Activated T-cell treated with anti-CD3 and anti-CD28 coated beads, Interleukin-2, amount 50 U/mL, for 4 hours (primary cell): ENCODE data around the gene ARMCX4. TPM values are rescaled to one million over a fixed set of nuclear protein-coding genes. Genes with fewer than 3 reads are reported as not detected.
"Not testable (repeated sequence)": the region's sequence is repeated elsewhere in the genome, so short reads cannot be mapped to it uniquely, and the experiment has no call there.

Source experiments
- ATAC-seq, 2 donors: fragments of 200-7000 bp; cut with Tn5 transposase; one replicate each; pipeline ENCODE4 v1.10.0; 2021
- DNase-seq: peaks from one replicate; pipeline ENCODE4 v3.0.0-alpha.2; 2020
- H3K27me3 Mint-ChIP-seq: one replicate; pipeline ENCODE4 v1.8.0; 2021; ENCODE audit warnings: low read depth, mixed read lengths
- H3K36me3 Mint-ChIP-seq: one replicate; pipeline ENCODE4 v1.8.0; 2022; ENCODE audit warnings: mixed read lengths; ENCODE audit not compliant: insufficient read depth
- H3K4me1 Mint-ChIP-seq: one replicate; pipeline ENCODE4 v1.8.0; 2021; ENCODE audit warnings: low read depth, mixed read lengths
- H3K4me3 Mint-ChIP-seq: one replicate; pipeline ENCODE4 v1.8.0; 2021; ENCODE audit warnings: mild to moderate bottlenecking, moderate library complexity, mixed read lengths
- H3K9me3 Mint-ChIP-seq: one replicate; pipeline ENCODE4 v1.8.0; 2021; ENCODE audit warnings: mixed read lengths
- total RNA-seq, 3 donors: library from RNA; stranded (reverse); gene quantifications; one replicate each; pipeline ENCODE4 v1.2.1, GENCODE V29; 2021

Gene ARMCX4
- total RNA-seq, 3 donors from 2014 or later, result 2.7 to 4.6 (median 3.6) TPM

DNA sequence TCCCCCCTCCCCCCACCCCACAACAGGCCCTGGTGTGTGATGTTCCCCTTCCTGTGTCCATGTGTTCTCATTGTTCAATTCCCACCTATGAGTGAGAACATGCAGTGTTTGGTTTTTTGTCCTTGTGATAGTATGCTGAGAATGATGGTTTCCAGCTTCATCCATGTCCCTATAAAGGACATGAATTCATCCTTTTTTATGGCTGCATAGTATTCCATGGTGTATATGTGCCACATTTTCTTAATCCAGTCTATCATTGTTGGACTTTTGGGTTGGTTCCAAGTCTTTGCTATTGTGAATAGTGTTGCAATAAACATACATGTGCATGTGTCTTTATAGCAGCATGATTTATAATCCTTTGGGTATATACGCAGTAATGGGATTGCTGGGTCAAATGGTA is 17.7 kb downstream of the ARMCX4 start:
- H3K27me3 Mint-ChIP-seq, H3K36me3 Mint-ChIP-seq, H3K4me1 Mint-ChIP-seq, DNase-seq, ATAC-seq, H3K4me3 Mint-ChIP-seq, H3K9me3 Mint-ChIP-seq: not testable (repeated sequence)

DNA sequence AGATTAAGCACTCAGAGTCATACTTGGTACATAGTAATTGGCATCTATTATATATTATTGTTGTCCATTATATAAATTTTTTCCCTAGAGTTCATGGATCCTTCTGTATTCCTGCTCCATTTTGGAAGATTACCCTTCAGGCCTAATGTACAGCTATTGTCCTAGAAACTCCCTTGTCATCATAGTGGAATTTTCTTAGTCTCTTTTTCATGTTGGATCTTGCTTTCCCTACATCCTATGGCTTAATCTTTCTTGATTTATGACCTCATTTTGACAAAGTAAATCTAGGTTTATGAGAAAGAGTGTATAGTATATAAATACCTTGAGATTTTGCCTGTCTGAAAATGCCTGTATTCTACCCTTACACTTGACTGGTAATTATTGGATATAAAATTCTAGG is 22.1 kb downstream of the ARMCX4 start:
- ATAC-seq, result no peak
- no peak for DNase-seq
- Mint-ChIP-seq H3K4me1 (no peaks in the 10 kb centered on the region), H3K4me3 (no peak overlapping the region), H3K27me3 (no peaks in the 10 kb centered on the region), H3K36me3 (peaks cover 14% of the 10 kb centered on the region), H3K9me3 (no peaks in the 10 kb centered on the region)

DNA sequence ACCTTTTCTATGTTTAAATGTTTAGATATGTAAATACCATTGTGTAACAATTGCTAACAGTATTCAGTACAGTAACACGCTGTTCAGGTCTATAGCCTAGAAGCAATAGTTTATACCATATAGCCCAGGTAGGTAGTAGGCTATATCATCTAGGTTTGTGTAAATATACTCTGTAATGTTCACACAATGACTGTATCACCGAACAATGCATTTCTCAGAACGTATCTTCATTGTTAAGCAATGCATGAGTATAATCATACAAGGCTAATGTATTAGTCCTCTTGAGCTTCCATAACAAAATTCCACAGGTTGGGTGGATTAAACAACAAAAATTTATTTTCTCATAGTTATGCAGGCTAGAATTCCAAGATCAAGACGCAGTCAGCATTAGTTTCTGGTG is 22.7 kb downstream of the ARMCX4 start:
- DNase-seq (no peak), ATAC-seq (no peak)
- Mint-ChIP-seq H3K4me1 (no peaks in the 10 kb centered on the region), H3K4me3 (no peak overlapping the region), H3K36me3 (peaks cover 14% of the 10 kb centered on the region), H3K27me3 (no peaks in the 10 kb centered on the region), H3K9me3 (no peaks in the 10 kb centered on the region)

DNA sequence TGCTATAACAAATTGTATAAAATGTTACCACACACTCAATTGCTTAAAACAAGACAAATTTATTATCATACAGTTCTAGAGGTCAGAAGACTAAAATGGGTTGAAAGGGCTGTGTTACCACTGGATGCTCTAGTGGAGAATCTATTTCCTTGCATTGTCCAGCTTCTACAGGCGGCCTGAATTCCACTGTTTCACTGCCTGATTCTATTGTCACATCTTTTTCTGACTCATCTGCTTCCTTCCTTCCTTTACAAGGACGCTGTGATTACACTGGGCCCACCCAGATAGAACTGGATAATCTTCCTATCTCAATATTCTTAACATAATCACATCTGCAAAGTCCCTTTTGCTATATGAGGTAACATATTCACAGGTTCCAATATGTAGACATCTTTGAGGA is 45.7 kb downstream of the ARMCX4 start:
- DNase-seq, result no peak
- Mint-ChIP-seq H3K9me3 (no peaks in the 10 kb centered on the region), H3K4me1 (no peaks in the 10 kb centered on the region), H3K27me3 (no peaks in the 10 kb centered on the region), H3K4me3 (no peak overlapping the region), H3K36me3 (no peaks in the 10 kb centered on the region)
- no peak for ATAC-seq

Other genes starting within 250 kb of the ARMCX4 start
- gene TAF7L, start 194.1 kb upstream of the ARMCX4 start, total RNA-seq, result under 1 TPM; 0.13 to 0.22 (median 0.15) TPM
- 10 to 100 TPM; 40.5 to 45.5 (median 42.3) TPM for gene TIMM8A, start 136.7 kb upstream of the ARMCX4 start, total RNA-seq
- gene BTK, start 99.3 kb upstream of the ARMCX4 start, total RNA-seq, result 1 to 10 TPM in 2 of 3 donors, under 1 TPM in 1; 0.61 to 3.4 (median 2.3) TPM
- 100 to 1,000 TPM; 451 to 525 (median 514) TPM for gene RPL36A, start 94.4 kb upstream of the ARMCX4 start, total RNA-seq
- gene GLA, start 77.5 kb upstream of the ARMCX4 start, total RNA-seq, result 10 to 100 TPM; 49.6 to 70.8 (median 62.4) TPM
- 10 to 100 TPM; 25.3 to 28.7 (median 26.5) TPM for gene HNRNPH2, start 77.2 kb upstream of the ARMCX4 start, total RNA-seq
- gene ARMCX1, start 65.1 kb downstream of the ARMCX4 start, total RNA-seq, result 1 to 10 TPM; 1.2 to 4.8 (median 3.5) TPM
- 10 to 100 TPM; 53.1 to 60.5 (median 53.4) TPM for gene ARMCX6, start 132.5 kb downstream of the ARMCX4 start, total RNA-seq
- 10 to 100 TPM; 31.2 to 38.4 (median 32.0) TPM for gene ARMCX3, start 137.7 kb downstream of the ARMCX4 start, total RNA-seq
- gene ARMCX2, start 174.4 kb downstream of the ARMCX4 start, total RNA-seq, result 1 to 10 TPM; 3.1 to 4.1 (median 3.1) TPM